ENCODE results near the gene DNAJB11.

Gene DNAJB11

GRCh38 chr3:186564586-186564985, 5.9 kb upstream of the DNAJB11 start:
- H3K27ac ChIP-seq: no peak overlapping the region
- TF ChIP-seq CTCF (conservative IDR thresholded peaks at IDR 0.05): no peak
- TF ChIP-seq ZFX (IDR thresholded peaks at IDR 0.05): no peak

GRCh38 chr3:186566772-186567071, 3.8 kb upstream of the DNAJB11 start:
- peak overlapping the region; percentile 93 for H3K27ac ChIP-seq
- no peak for TF ChIP-seq ZFX (IDR thresholded peaks at IDR 0.05)
- no peak; the same call in 1 of the 2 replicates for TF ChIP-seq CTCF (conservative IDR thresholded peaks at IDR 0.05)

- TF ChIP-seq ZFX (IDR thresholded peaks at IDR 0.05) (peak; percentile 4; the same call in 1 of the 2 replicates), CTCF (conservative IDR thresholded peaks at IDR 0.05) (no peak)
- peak within 1 kb of the TSS; percentile 93 for H3K27ac ChIP-seq
These were observed 3.2 kb upstream of the DNAJB11 start, which contains the start of gene TBCCD1 for GRCh38 chr3:186567072-186567921. Gene TBCCD1, minus strand, starts transcription at chr3:186567339. Its CDS starts 3,010 bp downstream, at chr3:186564329.

- peak overlapping the region; percentile 78 for H3K27ac ChIP-seq
These were observed 1.2 kb upstream of the DNAJB11 start for GRCh38 chr3:186569361-186569760.

- peak overlapping the region; percentile 78 for H3K27ac ChIP-seq
- no peak for TF ChIP-seq CTCF (conservative IDR thresholded peaks at IDR 0.05)
- TF ChIP-seq ZFX (IDR thresholded peaks at IDR 0.05): no peak
These were observed 783 bp upstream of the DNAJB11 start for GRCh38 chr3:186569779-186570095.

GRCh38 chr3:186570941-186571643, 572 bp downstream of the DNAJB11 start:
- H3K27ac ChIP-seq: peak overlapping the region; percentile 78
- TF ChIP-seq ZFX (IDR thresholded peaks at IDR 0.05) (no peak), CTCF (conservative IDR thresholded peaks at IDR 0.05) (no peak)

- TF ChIP-seq CTCF (conservative IDR thresholded peaks at IDR 0.05) (no peak), ZFX (IDR thresholded peaks at IDR 0.05) (no peak)
- peak overlapping the region; percentile 78; the same call in 1 of the 2 replicates for H3K27ac ChIP-seq
These were observed 1.1 kb downstream of the DNAJB11 start for GRCh38 chr3:186571644-186572013.

Measured in C4-2B (cell line).